Tibial artery (tissue), 4 donors: ENCODE measurements around the gene LMAN2L.

Experiments used
- DNase-seq, 2 donors: peaks; one replicate each; pipeline ENCODE4 v3.0.0-alpha.2; 2019
- H3K27ac ChIP-seq, 2 donors: fragments of 200-600 bp; sonication (generic) in 1 of 2; 1 replicate in 1 of 2; 2 replicates in 1 of 2; pipeline ENCODE4 v1.5.1; 2018 to 2019; ENCODE audit warnings: mild to moderate bottlenecking in 1 of 2
- H3K27me3 ChIP-seq, 2 donors: fragments of 200-600 bp; sonication (generic) in 1 of 2; one replicate each; pipeline versions ENCODE4 v1.5.1 to v1.6.0; 2016 to 2019
- H3K36me3 ChIP-seq, 3 donors: fragments of 200-600 bp; sonication (generic) in 2 of 3; one replicate each; pipeline ENCODE4 v1.5.1; 2016 to 2019; ENCODE audit warnings: mild to moderate bottlenecking in 2 of 3
- H3K4me1 ChIP-seq, 4 donors: fragments of 200-600 bp; sonication (generic) in 2 of 4; 1 replicate in 3 of 4; 2 replicates in 1 of 4; pipeline ENCODE4 v1.5.1; 2016 to 2019
- H3K4me3 ChIP-seq, 2 donors: fragments of 200-600 bp; sonication (generic) in 1 of 2; 1 replicate in 1 of 2; 2 replicates in 1 of 2; pipeline ENCODE4 v1.5.1; 2018 to 2019; ENCODE audit warnings: mild to moderate bottlenecking in 2 of 2
- H3K9me3 ChIP-seq, 3 donors: fragments of 200-600 bp; sonication (generic) in 1 of 3; one replicate each; pipeline ENCODE4 v1.5.1; 2016 to 2019
- CTCF ChIP-seq, 2 experiments: fragments of 200-600 bp in 1 of 2; fragments of 450-650 bp in 1 of 2; IDR thresholded peaks; one replicate each; pipeline ENCODE4 v1.5.1; 2017 to 2019; ENCODE audit warnings: antibody characterized with exemption in 2 of 2, mild to moderate bottlenecking in 1 of 2, moderate library complexity in 1 of 2
- intact Hi-C: fragments of 100-400 bp; cut with DNase I; formaldehyde crosslinking; loops from one replicate; pipeline ENCODE4 v1.15.0; 2023; ENCODE audit warnings: low total_unique reads

LMAN2L gene

DNA sequence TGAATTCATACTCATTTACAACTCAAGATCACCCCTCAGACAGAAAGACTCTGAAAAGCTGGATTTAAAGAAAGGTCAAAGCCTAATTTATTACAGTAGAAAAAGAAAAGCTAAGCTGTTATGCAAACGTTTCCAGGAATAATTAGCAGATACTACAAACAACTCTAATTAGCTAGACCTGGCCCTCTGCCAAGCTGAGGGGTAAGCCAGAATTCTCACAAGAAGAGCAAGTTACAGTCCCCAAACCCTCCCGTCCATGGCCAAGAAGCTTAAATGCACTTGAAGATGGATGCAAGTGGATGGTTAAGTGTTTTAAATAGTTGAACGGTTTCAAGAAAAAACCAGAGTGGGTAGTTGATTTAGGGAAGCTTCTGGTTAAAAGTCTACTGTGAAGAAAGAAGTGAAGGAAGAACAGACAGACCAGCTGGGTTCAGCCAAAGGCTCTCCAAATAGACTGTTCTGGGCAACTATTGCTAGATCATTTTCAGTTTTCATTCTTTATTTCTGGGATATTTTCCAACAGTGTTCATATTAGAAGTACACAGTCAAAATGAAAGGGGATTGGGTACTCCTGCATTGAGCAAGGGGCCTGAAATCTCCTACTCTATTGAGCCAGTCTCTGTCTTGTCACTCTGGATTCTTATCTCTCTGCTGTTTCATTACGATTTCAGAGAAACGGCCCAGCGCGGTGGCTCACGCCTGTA, 4.8 kb downstream of the LMAN2L start:
- DNase-seq, result peak in 1 of 2 donors; percentile 42
- Histone ChIP-seq H3K27me3 (no peaks in the 10 kb centered on the region), H3K9me3 (no peaks in the 10 kb centered on the region), H3K27ac (peak overlapping the region in 1 of 2 donors; percentile 6), H3K36me3 (peaks cover 27 to 50% (median 50%) of the 10 kb centered on the region in 3 donors), H3K4me3 (no peak overlapping the region), H3K4me1 (peaks cover 0 to 28% (median 21%) of the 10 kb centered on the region in 4 donors)
- intact Hi-C loops, result no loop called here
- TF ChIP-seq CTCF (IDR thresholded peaks at IDR 0.05), result no peak

DNA sequence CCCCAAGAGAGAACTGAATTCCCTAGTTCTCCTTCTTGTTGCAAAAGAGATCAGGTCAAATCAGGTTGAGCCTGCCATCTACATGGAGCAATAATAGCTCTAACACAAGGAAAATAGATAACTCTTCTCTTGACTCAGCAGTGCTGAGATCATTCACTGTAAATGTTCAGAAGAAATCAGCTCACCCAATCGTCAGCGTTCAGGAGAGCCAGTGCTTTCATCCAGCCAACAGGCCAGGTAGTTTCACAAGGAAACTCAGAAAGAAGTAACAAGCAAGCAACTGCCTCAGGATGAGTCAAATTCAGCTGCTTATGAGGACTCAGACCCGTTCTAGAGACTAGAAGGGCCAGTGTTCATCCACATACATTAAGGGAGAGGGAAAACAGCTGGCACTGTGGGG, 5.9 kb downstream of the LMAN2L start:
- no peak overlapping the region for H3K4me3 ChIP-seq
- intact Hi-C loops, result no loop called here
- no peak for DNase-seq
- H3K4me1 ChIP-seq, result peaks cover 0 to 27% (median 20%) of the 10 kb centered on the region in 4 donors
- no peaks in the 10 kb centered on the region for H3K27me3 ChIP-seq
- H3K9me3 ChIP-seq, result no peaks in the 10 kb centered on the region
- no peak for TF ChIP-seq CTCF (IDR thresholded peaks at IDR 0.05)
- no peak overlapping the region for H3K27ac ChIP-seq
- peaks cover 27 to 59% (median 58%) of the 10 kb centered on the region in 3 donors for H3K36me3 ChIP-seq

GRCh38 chr2:96730212-96730611, 9.7 kb downstream of the LMAN2L start:
- H3K9me3 ChIP-seq, result no peaks in the 10 kb centered on the region
- H3K36me3 ChIP-seq, result peaks cover 54 to 89% (median 82%) of the 10 kb centered on the region in 3 donors
- H3K27ac ChIP-seq, result peak overlapping the region in 1 of 2 donors; percentile 18
- no peak for DNase-seq
- H3K27me3 ChIP-seq, result no peaks in the 10 kb centered on the region
- intact Hi-C loops, result no loop called here
- no peak overlapping the region for H3K4me3 ChIP-seq
- H3K4me1 ChIP-seq, result peaks cover 0 to 14% (median 5%) of the 10 kb centered on the region in 4 donors
- no peak for TF ChIP-seq CTCF (IDR thresholded peaks at IDR 0.05)

DNA sequence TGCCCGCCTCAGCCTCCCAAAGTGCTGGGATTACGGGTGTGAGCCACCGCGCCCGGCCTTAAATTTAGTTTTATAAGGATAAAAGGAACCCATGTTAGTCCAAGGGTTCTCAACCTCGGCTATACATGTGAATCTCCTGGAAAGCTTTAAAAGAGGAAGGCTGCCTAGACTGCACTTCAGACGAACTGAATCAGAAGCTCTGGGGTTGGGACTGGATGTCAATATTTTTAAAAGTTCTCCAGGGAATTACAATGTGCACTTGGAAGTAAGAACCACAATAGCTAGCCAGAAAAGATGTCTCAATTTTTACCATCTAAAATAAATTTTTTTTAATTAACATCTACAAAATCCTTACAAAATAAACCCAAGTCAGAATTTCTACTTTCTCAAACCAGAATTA, 10.1 kb downstream of the LMAN2L start:
- Histone ChIP-seq H3K4me1 (peaks cover 0 to 14% (median 3%) of the 10 kb centered on the region in 4 donors), H3K27ac (peak overlapping the region in 1 of 2 donors; percentile 18), H3K4me3 (no peak overlapping the region), H3K9me3 (no peaks in the 10 kb centered on the region), H3K36me3 (peaks cover 54 to 94% (median 82%) of the 10 kb centered on the region in 3 donors), H3K27me3 (no peaks in the 10 kb centered on the region)
- intact Hi-C loops, result no loop called here
- no peak for TF ChIP-seq CTCF (IDR thresholded peaks at IDR 0.05)
- DNase-seq, result no peak

- Histone ChIP-seq H3K9me3 (no peaks in the 10 kb centered on the region), H3K27me3 (no peaks in the 10 kb centered on the region), H3K4me3 (no peak overlapping the region), H3K27ac (no peak overlapping the region), H3K36me3 (peaks cover 39 to 82% (median 62%) of the 10 kb centered on the region in 3 donors), H3K4me1 (peaks cover 0 to 14% (median 2%) of the 10 kb centered on the region in 4 donors)
- no peak for DNase-seq
- intact Hi-C loops, result no loop called here
- TF ChIP-seq CTCF (IDR thresholded peaks at IDR 0.05), result no peak
Observed at GRCh38 chr2:96727431-96727830, 12.4 kb downstream of the LMAN2L start.
